HG02885 (cell line): ENCODE results near the gene HPS5.

Experiments used
- ATAC-seq: cut with Tn5 transposase; IDR thresholded peaks from one replicate; pipeline ENCODE4 v1.9.1; 2021; ENCODE audit warnings: mild to moderate bottlenecking; ENCODE audit not compliant: unreplicated experiment, poor library complexity

The HPS5 gene

GRCh38 chr11:18322818-18323570 lies 1.1 kb upstream of the HPS5 start:
- ATAC-seq, result no peak

DNA sequence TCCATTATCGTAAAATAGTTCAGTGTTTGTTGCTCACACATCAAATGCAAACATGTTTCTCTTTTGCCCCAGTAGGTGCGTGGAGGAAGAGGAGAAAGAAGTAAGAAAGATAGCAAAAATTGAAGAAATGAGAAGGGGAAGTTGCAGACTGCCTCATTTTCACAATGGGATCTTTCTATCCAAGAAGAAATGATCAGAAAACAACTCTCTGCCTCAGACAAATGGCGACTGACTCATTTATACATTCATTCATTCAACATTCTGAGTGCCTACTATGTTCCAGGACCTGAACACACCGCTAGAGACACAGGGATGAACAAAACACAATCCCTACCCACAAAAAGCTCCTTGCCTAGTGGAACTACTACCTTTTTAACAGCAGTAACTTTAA lies 367 bp downstream of the HPS5 start:
- ATAC-seq, result peak; percentile 3

DNA sequence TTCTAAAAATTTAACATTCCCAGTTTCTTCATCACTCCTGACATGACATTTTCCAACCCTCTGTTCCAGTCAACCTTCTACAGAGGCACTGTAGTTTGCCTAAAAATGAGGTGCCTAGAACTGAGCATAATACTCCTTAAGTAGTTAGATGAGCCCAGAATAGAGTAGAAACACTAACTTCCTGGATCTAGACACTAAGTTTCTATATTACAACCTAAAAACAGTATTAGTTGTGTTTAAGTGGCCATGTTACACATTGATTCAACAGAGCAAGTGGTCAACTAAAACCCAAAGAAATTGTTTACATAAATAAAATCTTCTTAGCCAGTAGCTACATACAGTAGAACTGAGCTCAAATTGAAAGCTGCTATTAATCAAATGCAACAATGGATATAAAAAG lies 1.3 kb downstream of the HPS5 start:
- ATAC-seq, result no peak

- ATAC-seq, result no peak
These were observed 2.0 kb downstream of the HPS5 start for GRCh38 chr11:18319914-18320313.

DNA sequence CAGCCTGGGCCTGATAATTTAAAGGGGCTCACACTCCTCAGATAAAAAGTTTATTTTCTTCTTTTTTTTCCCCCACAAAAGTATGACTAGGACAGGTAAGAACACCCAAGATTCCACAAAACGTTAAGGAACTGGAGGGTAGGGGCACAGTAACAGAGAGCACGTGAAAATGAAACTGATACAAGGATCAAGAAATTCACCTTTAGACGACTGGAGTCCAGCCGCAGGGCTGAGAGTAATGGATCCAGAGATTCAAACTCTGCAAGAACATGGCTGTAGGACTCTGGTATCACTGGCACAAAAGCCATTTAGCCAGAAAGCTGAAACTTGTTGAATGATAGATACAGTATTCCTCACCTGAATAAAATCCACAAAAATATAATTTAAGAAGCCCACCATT lies 4.4 kb downstream of the HPS5 start:
- no peak for ATAC-seq

DNA sequence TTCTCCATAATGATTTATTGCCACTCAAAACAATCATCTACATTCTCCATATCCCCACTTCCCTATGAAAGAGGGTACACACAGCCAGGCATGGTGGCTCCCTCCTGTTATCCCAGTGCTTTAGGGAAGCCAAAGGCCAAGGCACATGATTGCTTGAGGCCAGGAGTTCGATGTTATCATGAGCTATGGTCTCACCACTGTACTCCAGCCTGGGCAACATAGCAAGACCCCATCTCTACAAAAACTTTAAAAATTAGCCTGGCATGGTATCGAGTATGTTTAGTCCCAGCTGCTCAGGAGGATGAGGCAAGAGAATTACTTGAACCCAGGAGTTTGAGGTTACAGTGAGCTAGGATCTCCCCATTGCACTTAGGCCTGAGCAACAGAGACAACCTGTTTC lies 6.0 kb downstream of the HPS5 start:
- no peak for ATAC-seq

DNA sequence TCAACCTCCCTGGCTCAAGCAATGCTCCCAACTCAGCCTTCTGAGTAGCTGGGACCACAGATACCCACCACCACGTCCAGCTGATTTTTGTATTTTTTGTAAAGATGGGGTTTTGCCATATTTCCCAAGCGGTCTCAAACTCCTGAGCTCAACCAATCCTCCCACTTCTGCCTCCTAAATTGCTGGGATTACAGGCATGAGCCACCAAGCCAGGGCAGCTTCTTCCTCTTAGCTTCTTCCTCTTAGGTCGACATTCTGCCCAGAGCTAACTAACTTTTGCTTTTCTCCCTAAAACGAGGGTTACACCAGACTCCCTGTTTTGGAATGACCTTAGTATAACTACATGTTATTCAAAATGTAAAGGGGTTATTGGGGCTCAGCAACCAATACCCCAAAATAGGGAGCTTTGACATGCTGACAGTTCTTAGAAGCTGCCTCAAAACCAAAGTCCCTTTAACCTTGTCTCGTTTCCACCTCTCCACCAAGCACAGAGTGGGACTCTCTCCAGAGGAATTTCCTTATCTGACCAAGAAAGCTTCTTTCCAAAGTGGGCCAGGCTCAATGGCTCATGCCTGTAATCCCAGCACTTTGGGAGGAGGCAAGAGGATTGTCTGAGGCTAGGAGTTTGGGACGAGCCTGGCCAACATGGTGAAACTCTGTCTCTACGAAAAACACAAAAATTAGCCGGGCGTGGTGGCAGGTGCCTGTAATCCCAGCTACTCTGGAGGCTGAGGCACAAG lies 7.0 kb downstream of the HPS5 start:
- ATAC-seq, result no peak

- ATAC-seq, result no peak
These were observed 7.8 kb downstream of the HPS5 start for GRCh38 chr11:18313965-18314763.

DNA sequence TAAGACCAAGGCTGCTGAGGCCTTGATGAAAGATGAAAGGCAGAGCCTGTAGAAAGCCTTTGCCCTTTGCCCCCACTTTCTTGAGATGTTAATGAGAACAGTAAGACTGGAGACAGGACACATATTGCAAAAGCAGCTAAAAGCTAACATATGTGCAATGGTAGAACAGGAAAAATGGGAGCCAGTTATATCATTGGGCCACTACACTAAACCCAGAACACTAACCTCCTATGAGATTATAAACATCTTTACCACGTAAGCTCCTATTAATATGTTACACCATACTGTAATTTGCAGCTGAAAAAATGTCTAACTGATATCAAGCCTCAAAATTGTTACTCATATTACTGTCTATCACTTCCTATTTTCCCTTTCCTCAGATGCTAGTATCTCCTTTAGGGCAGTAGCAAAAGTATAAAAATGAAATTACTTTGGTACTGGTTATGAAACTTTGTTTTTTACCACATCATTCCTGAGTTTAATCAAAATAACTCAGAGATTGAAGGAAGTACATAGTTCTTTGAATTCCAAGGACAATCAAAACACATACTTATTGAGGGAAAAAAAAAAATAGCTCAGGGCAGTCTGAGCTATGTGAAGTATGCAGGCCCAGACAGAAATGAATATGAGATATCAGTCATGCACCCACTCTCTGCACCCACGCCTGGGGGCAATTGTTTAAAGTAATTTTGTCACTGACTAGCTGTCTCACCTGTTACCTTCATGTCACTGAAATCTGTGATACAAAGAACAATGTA lies 9.1 kb downstream of the HPS5 start:
- ATAC-seq, result no peak

DNA sequence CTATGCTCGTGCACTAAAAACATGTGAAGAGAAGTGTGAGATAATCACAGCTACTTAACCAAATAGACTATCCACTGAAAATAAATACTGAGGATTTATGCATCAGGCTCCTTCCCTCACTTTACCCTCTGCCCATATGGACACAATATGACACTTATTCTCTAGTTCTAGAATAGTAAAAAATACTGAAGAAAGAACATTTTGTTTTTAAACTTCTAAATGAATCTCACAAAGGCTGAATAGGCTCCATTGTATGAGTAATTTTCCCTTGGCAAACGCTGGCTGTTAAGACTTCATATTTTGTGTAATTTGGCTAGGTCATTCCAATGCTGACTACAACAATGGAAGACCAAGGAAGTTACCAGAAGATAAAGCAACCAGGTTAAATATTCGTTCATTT lies 9.9 kb downstream of the HPS5 start:
- no peak for ATAC-seq

- ATAC-seq, result peak; percentile 69
These were observed 11.1 kb downstream of the HPS5 start for GRCh38 chr11:18310800-18311340.

DNA sequence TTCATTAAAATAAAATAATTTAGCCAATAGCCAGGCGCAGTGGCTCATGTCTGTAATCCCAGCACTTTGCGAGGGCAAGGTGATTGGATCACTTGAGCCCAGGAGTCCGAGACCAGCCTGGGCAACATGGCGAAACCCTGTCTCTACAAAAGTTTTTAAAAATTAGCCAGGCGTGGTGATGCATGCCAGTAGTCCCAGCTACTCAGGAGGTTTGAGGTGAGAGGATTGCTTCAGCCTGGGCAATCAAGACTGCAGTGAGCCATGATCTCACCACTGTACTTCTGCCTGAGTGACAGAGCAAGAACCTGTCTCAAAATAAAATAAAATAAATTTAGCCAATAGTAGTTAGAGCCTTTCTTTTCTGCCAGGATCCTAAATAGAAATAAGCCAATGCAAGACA lies 12.2 kb downstream of the HPS5 start:
- ATAC-seq, result no peak

- ATAC-seq, result no peak
These were observed 13.7 kb downstream of the HPS5 start for GRCh38 chr11:18308242-18308641.

GRCh38 chr11:18307461-18308139 lies 14.3 kb downstream of the HPS5 start:
- ATAC-seq, result no peak

DNA sequence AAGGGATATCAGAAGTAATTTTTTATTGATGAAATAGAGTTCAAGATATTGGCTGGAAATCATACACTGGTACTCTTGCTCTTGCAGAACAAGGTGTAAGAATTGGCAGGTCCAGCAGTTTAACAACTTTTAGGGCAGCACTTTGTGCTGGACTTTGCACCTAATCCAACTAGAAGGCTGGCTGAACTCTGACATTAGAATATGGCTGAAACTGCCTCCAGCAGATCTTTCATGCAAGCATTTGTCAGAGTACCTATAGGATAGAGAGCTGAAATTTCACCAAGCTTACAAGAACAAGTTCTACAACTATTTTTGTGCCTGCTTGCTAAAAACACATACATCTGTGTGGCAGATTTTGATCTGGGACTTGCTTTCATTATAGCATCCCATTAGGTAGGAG lies 17.2 kb downstream of the HPS5 start:
- no peak for ATAC-seq

DNA sequence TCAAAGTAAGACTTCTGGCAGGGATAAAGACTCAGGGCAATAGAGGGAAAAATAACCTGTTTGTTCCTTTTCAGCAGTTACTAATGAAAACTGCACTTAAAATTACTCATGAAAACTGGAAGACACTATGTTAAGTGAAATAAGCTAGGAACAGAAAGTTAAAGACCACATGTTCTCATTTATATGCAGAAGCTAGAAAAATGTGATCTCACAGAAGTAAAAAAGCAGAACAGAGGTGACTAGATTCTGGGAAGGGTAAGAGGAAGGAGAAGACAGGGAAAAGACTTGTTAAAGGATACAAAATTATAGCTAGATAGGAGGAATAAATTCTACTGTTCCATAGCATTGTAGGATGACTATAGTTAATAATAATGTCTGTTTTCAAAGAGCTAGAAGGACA lies 22.2 kb downstream of the HPS5 start:
- ATAC-seq, result no peak

DNA sequence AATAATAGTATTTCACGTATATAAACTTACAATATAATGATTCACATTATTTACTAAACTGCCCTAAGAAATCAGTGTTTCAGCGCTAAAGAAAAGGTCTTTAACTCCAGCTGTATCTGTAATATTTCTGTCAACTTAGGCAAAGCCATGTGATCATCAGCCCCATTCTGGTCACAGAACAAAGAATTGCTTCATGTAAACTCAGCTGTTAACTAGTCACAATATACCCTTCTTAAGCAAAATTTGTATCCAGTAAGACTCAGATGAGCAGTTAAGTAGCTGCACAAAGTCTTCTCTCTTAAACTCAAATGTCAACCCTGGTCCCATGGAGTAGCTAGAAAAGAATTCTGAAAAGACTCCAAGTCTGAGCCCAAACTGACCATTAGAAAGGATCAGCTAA lies 26.6 kb downstream of the HPS5 start:
- ATAC-seq, result no peak

- peak; percentile 42 for ATAC-seq
These were observed 27.1 kb downstream of the HPS5 start for GRCh38 chr11:18294862-18295261.

GRCh38 chr11:18288911-18289310 lies 33.0 kb downstream of the HPS5 start:
- ATAC-seq, result no peak

DNA sequence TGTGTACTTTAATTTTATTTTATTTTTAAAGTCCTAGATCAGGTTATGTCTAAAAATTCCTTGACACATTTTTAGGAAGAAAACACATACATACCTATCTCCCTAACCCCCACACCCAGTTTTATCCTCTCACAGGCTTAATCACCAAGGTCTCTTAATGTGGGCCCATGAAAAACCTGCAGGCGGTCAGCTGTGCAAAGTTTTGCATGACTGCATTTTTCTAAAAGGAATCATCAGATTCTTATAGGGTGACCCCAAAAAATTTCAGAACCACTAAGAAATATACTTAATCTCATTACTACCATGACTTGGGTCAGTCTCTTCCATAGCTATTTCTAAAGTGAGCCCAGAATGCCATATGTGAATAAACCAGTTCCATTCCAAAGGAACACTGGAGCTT lies 36.1 kb downstream of the HPS5 start:
- ATAC-seq, result no peak
